ENCODE data around the gene FAM9A.
"Not testable (repeated sequence)": the region's sequence is repeated elsewhere in the genome, so short reads cannot be mapped to it uniquely, and the experiment has no call there.

The FAM9A gene

DNA sequence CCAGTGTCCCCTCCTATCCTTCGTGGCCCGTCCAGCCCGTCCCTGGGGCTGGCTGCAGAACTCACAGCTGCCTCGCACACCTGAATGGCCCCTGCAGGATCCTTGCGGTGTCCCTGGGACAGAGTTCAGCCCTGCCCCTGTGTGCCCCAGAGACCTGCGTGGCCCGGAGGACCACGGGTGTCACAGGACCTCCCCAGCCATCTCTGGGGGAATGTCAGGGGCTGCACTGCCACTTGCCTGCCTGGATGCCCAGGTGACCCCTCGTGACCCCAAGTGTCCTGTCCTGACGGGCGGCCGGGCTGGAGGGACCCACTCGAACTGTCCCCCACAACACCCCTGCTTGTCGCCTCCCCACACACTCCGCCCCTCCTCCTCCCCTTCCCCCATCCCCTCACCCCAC, 832 bp downstream of the FAM9A start:
- H3K4me3 ChIP-seq (ENCODE audit: low read length in 2 of 2); H3K4me2 ChIP-seq (ENCODE audit: insufficient read depth, low read length, poor library complexity, severe bottlenecking); H3K27ac ChIP-seq (replicated peaks; ENCODE audit: low read length); DNase-seq (ENCODE audit: low spot score); H2BK12ac ChIP-seq (ENCODE audit: low read length); H3K18ac ChIP-seq (ENCODE audit: low read length); H4K91ac ChIP-seq (ENCODE audit: low read depth, low read length, poor library complexity); H3K9ac ChIP-seq (ENCODE audit: low read depth, low read length, poor library complexity); H2AK5ac ChIP-seq (ENCODE audit: low read depth, low read length); H2BK120ac ChIP-seq (ENCODE audit: low read depth, low read length); H3K23ac ChIP-seq (ENCODE audit: low read depth, low read length, poor library complexity); H2BK15ac ChIP-seq (ENCODE audit: low read length); H3K79me1 ChIP-seq (ENCODE audit: low read depth, low read length); H3K4ac ChIP-seq (ENCODE audit: low read length); H3K36me3 ChIP-seq (replicated peaks in 1 of 2; ENCODE audit: control insufficient read depth in 2 of 2, insufficient read depth in 2 of 2, low read length in 2 of 2); H3K4me1 ChIP-seq (ENCODE audit: control insufficient read depth in 2 of 2, insufficient read depth in 1 of 2, low read depth in 1 of 2, low read length in 2 of 2); H2BK5ac ChIP-seq (ENCODE audit: low read length); H4K8ac ChIP-seq (ENCODE audit: low read depth, low read length); H3K27me3 ChIP-seq (ENCODE audit: control insufficient read depth in 3 of 3, insufficient read depth in 3 of 3, low read depth in 1 of 3, low read length in 3 of 3); H3K14ac ChIP-seq (ENCODE audit: low read length); H2AFZ ChIP-seq (ENCODE audit: low read length); H3K9me3 ChIP-seq (replicated peaks in 1 of 2; ENCODE audit: control insufficient read depth in 2 of 2, insufficient read depth in 1 of 2, low read depth in 1 of 2, low read length in 2 of 2): not testable (repeated sequence)
- no CpG with 5 or more reads among the region's 15 CpGs for WGBS, 2 donors (ENCODE audit: extremely low coverage in 2 of 2, insufficient read length in 2 of 2, insufficient replicate concordance in 1 of 2)

DNA sequence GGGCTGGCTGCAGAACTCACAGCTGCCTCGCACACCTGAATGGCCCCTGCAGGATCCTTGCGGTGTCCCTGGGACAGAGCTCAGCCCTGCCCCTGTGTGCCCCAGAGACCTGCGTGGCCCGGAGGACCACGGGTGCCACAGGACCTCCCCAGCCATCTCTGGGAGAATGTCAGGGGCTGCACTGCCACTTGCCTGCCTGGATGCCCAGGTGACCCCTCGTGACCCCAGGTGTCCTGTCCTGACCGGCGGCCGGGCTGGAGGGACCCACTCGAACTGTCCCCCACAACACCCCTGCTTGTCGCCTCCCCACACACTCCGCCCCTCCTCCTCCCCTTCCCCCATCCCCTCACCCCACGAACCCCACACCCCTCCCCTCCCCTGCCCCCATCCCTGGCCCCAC, 1.9 kb downstream of the FAM9A start:
- not testable (repeated sequence) for H2BK120ac ChIP-seq (ENCODE audit: low read depth, low read length); H2BK5ac ChIP-seq (ENCODE audit: low read length); H3K18ac ChIP-seq (ENCODE audit: low read length); H4K8ac ChIP-seq (ENCODE audit: low read depth, low read length); DNase-seq (ENCODE audit: low spot score); H3K4me1 ChIP-seq (ENCODE audit: control insufficient read depth in 2 of 2, insufficient read depth in 1 of 2, low read depth in 1 of 2, low read length in 2 of 2); H2BK15ac ChIP-seq (ENCODE audit: low read length); H3K9me3 ChIP-seq (replicated peaks in 1 of 2; ENCODE audit: control insufficient read depth in 2 of 2, insufficient read depth in 1 of 2, low read depth in 1 of 2, low read length in 2 of 2); H3K79me1 ChIP-seq (ENCODE audit: low read depth, low read length); H2AFZ ChIP-seq (ENCODE audit: low read length); H3K4me3 ChIP-seq (ENCODE audit: low read length in 2 of 2); H3K23ac ChIP-seq (ENCODE audit: low read depth, low read length, poor library complexity); H2BK12ac ChIP-seq (ENCODE audit: low read length); H3K4ac ChIP-seq (ENCODE audit: low read length); H3K4me2 ChIP-seq (ENCODE audit: insufficient read depth, low read length, poor library complexity, severe bottlenecking); H3K14ac ChIP-seq (ENCODE audit: low read length); H3K27ac ChIP-seq (replicated peaks; ENCODE audit: low read length); H3K27me3 ChIP-seq (ENCODE audit: control insufficient read depth in 3 of 3, insufficient read depth in 3 of 3, low read depth in 1 of 3, low read length in 3 of 3); H4K91ac ChIP-seq (ENCODE audit: low read depth, low read length, poor library complexity); H3K9ac ChIP-seq (ENCODE audit: low read depth, low read length, poor library complexity); H3K36me3 ChIP-seq (replicated peaks in 1 of 2; ENCODE audit: control insufficient read depth in 2 of 2, insufficient read depth in 2 of 2, low read length in 2 of 2); H2AK5ac ChIP-seq (ENCODE audit: low read depth, low read length)
- WGBS, 2 donors (ENCODE audit: extremely low coverage in 2 of 2, insufficient read length in 2 of 2, insufficient replicate concordance in 1 of 2) = no CpG with 5 or more reads among the region's 13 CpGs

DNA sequence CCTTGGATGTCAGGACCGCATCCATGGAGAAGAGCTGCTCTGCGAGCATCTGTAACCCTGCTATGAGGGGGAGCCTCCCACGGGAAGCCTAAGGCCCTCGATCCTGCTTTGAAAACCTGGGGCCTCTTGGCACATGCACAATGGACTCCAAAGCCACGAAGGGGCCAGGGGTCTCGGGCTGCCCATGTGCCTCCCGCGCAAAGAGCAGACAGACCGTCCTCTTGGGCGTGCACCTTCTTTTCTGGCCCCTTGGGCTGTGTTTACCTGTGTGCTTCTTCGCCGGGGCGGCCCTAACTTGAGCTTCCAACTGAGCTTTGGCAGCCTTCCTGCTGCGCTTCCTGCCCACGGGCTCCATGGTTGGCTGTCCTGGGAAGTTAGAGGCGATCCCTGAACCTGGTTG, 2.5 kb downstream of the FAM9A start:
- H3K9me3 ChIP-seq (replicated peaks in 1 of 2; ENCODE audit: control insufficient read depth in 2 of 2, insufficient read depth in 1 of 2, low read depth in 1 of 2, low read length in 2 of 2); H2BK120ac ChIP-seq (ENCODE audit: low read depth, low read length); H3K36me3 ChIP-seq (replicated peaks in 1 of 2; ENCODE audit: control insufficient read depth in 2 of 2, insufficient read depth in 2 of 2, low read length in 2 of 2); H4K91ac ChIP-seq (ENCODE audit: low read depth, low read length, poor library complexity); H3K14ac ChIP-seq (ENCODE audit: low read length); H3K27ac ChIP-seq (replicated peaks; ENCODE audit: low read length); H3K23ac ChIP-seq (ENCODE audit: low read depth, low read length, poor library complexity); H2BK5ac ChIP-seq (ENCODE audit: low read length); H2AK5ac ChIP-seq (ENCODE audit: low read depth, low read length); H3K4me3 ChIP-seq (ENCODE audit: low read length in 2 of 2); H3K18ac ChIP-seq (ENCODE audit: low read length); DNase-seq (ENCODE audit: low spot score); H3K9ac ChIP-seq (ENCODE audit: low read depth, low read length, poor library complexity); H3K4me2 ChIP-seq (ENCODE audit: insufficient read depth, low read length, poor library complexity, severe bottlenecking); H3K4ac ChIP-seq (ENCODE audit: low read length); H4K8ac ChIP-seq (ENCODE audit: low read depth, low read length); H3K79me1 ChIP-seq (ENCODE audit: low read depth, low read length); H3K27me3 ChIP-seq (ENCODE audit: control insufficient read depth in 3 of 3, insufficient read depth in 3 of 3, low read depth in 1 of 3, low read length in 3 of 3); H3K4me1 ChIP-seq (ENCODE audit: control insufficient read depth in 2 of 2, insufficient read depth in 1 of 2, low read depth in 1 of 2, low read length in 2 of 2); H2AFZ ChIP-seq (ENCODE audit: low read length); H2BK15ac ChIP-seq (ENCODE audit: low read length); H2BK12ac ChIP-seq (ENCODE audit: low read length): not testable (repeated sequence)
- no CpG with 5 or more reads among the region's 16 CpGs for WGBS, 2 donors (ENCODE audit: extremely low coverage in 2 of 2, insufficient read length in 2 of 2, insufficient replicate concordance in 1 of 2)

DNA sequence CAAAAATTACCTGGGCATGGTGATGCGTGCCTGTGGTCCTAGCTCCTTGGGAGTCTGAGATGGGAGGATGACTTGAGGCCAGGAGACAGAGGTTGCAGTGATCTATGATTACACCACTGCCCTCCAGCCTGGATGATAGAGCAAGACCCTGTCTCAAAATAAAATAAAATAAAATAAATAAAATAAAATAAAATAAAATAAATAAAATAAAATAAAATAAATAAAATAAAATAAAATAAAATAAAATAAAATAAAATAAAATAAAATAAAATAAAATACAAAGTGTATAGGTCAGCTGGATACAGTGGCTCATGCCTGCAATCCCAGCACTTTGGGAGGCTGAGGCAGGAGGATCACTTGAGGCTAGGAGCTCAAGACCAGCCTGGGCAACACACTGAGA, 14.1 kb downstream of the FAM9A start:
- H3K4me3 ChIP-seq (ENCODE audit: low read length in 2 of 2) = not testable (repeated sequence)

More for the DNA sequence above, 14.1 kb downstream of the FAM9A start:
- not testable (repeated sequence) for H3K27ac ChIP-seq (replicated peaks; ENCODE audit: low read length); H3K4ac ChIP-seq (ENCODE audit: low read length); H2BK120ac ChIP-seq (ENCODE audit: low read depth, low read length); H3K18ac ChIP-seq (ENCODE audit: low read length); H3K14ac ChIP-seq (ENCODE audit: low read length); H3K79me1 ChIP-seq (ENCODE audit: low read depth, low read length); H2AFZ ChIP-seq (ENCODE audit: low read length); H2BK12ac ChIP-seq (ENCODE audit: low read length); H3K4me1 ChIP-seq (ENCODE audit: control insufficient read depth in 2 of 2, insufficient read depth in 1 of 2, low read depth in 1 of 2, low read length in 2 of 2); H3K27me3 ChIP-seq (ENCODE audit: control insufficient read depth in 3 of 3, insufficient read depth in 3 of 3, low read depth in 1 of 3, low read length in 3 of 3); H4K91ac ChIP-seq (ENCODE audit: low read depth, low read length, poor library complexity); H3K23ac ChIP-seq (ENCODE audit: low read depth, low read length, poor library complexity); H3K9me3 ChIP-seq (replicated peaks in 1 of 2; ENCODE audit: control insufficient read depth in 2 of 2, insufficient read depth in 1 of 2, low read depth in 1 of 2, low read length in 2 of 2); H3K9ac ChIP-seq (ENCODE audit: low read depth, low read length, poor library complexity); H2BK15ac ChIP-seq (ENCODE audit: low read length); H2BK5ac ChIP-seq (ENCODE audit: low read length); H3K4me2 ChIP-seq (ENCODE audit: insufficient read depth, low read length, poor library complexity, severe bottlenecking); H3K36me3 ChIP-seq (replicated peaks in 1 of 2; ENCODE audit: control insufficient read depth in 2 of 2, insufficient read depth in 2 of 2, low read length in 2 of 2); H2AK5ac ChIP-seq (ENCODE audit: low read depth, low read length); H4K8ac ChIP-seq (ENCODE audit: low read depth, low read length); DNase-seq (ENCODE audit: low spot score)
- no CpG with 5 or more reads among the region's 1 CpG for WGBS, 2 donors (ENCODE audit: extremely low coverage in 2 of 2, insufficient read length in 2 of 2, insufficient replicate concordance in 1 of 2)

All from neuronal stem cell (in vitro differentiated cells).